Nephron (organoid): ENCODE results near the gene PRKN.

Experiments
- H3K27ac Mint-ChIP-seq, 3 experiments: 2 replicates each; pipeline ENCODE4 v1.8.0; 2020; ENCODE audit warnings: mixed read lengths in 3 of 3, mild to moderate bottlenecking in 2 of 3, moderate library complexity in 1 of 3
- H3K27me3 Mint-ChIP-seq: 2 replicates; pipeline ENCODE4 v1.8.0; 2021; ENCODE audit warnings: low read depth, mild to moderate bottlenecking, moderate library complexity, mixed read lengths
- H3K36me3 Mint-ChIP-seq: 2 replicates; pipeline ENCODE4 v1.8.0; 2020; ENCODE audit warnings: low read depth, mixed read lengths
- H3K4me1 Mint-ChIP-seq: 2 replicates; pipeline ENCODE4 v1.8.0; 2020; ENCODE audit warnings: mixed read lengths
- H3K4me3 Mint-ChIP-seq, 3 experiments: 2 replicates each; pipeline ENCODE4 v1.8.0; 2020; ENCODE audit warnings: mild to moderate bottlenecking in 3 of 3, mixed read lengths in 3 of 3, moderate library complexity in 2 of 3
- H3K9me3 Mint-ChIP-seq: 2 replicates; pipeline ENCODE4 v1.8.0; 2020; ENCODE audit warnings: mixed read lengths
- CTCF ChIP-seq, 3 experiments: fragments of 200-600 bp; sonication (generic); IDR thresholded peaks; one replicate each; pipeline ENCODE4 v1.5.0; 2021; ENCODE audit warnings: antibody characterized with exemption in 3 of 3; ENCODE audit not compliant: unreplicated experiment in 3 of 3

Gene PRKN

GRCh38 chr6:161644521-161644920, 1083.0 kb downstream of the PRKN start:
- Mint-ChIP-seq H3K4me3 (no peak overlapping the region), H3K36me3 (peaks cover 1% of the 10 kb centered on the region), H3K9me3 (peaks cover under 1% of the 10 kb centered on the region), H3K27ac (no peak overlapping the region), H3K27me3 (peaks cover 10% of the 10 kb centered on the region), H3K4me1 (peaks cover 8% of the 10 kb centered on the region)
- TF ChIP-seq CTCF (IDR thresholded peaks at IDR 0.05; ENCODE audit: unreplicated experiment in 3 of 3) = no peak

GRCh38 chr6:161641175-161641574, 1086.4 kb downstream of the PRKN start:
- H3K36me3 Mint-ChIP-seq = peaks cover 4% of the 10 kb centered on the region
- H3K4me3 Mint-ChIP-seq = no peak overlapping the region
- peak overlapping the region in 2 of 3 experiments; percentile 11 to 87 for H3K27ac Mint-ChIP-seq
- H3K4me1 Mint-ChIP-seq = peaks cover 15% of the 10 kb centered on the region
- H3K9me3 Mint-ChIP-seq = peaks cover 3% of the 10 kb centered on the region
- H3K27me3 Mint-ChIP-seq = peaks cover 10% of the 10 kb centered on the region
- TF ChIP-seq CTCF (IDR thresholded peaks at IDR 0.05; ENCODE audit: unreplicated experiment in 3 of 3) = no peak

GRCh38 chr6:161639772-161640171, 1087.8 kb downstream of the PRKN start:
- Mint-ChIP-seq H3K36me3 (peaks cover 4% of the 10 kb centered on the region), H3K9me3 (peaks cover 3% of the 10 kb centered on the region), H3K4me3 (no peak overlapping the region), H3K27ac (peak overlapping the region; percentile 39 to 87 (median 73)), H3K4me1 (peaks cover 15% of the 10 kb centered on the region), H3K27me3 (peaks cover 6% of the 10 kb centered on the region)
- TF ChIP-seq CTCF (IDR thresholded peaks at IDR 0.05; ENCODE audit: unreplicated experiment in 3 of 3) = no peak

- Mint-ChIP-seq H3K4me3 (no peak overlapping the region), H3K27me3 (peaks cover 7% of the 10 kb centered on the region), H3K9me3 (peaks cover 3% of the 10 kb centered on the region), H3K36me3 (peaks cover 4% of the 10 kb centered on the region), H3K27ac (peak overlapping the region; percentile 53 to 86 (median 72)), H3K4me1 (peaks cover 24% of the 10 kb centered on the region)
- no peak for TF ChIP-seq CTCF (IDR thresholded peaks at IDR 0.05; ENCODE audit: unreplicated experiment in 3 of 3)
These were observed 1089.9 kb downstream of the PRKN start for GRCh38 chr6:161637658-161638057.

GRCh38 chr6:161636882-161637430, 1090.6 kb downstream of the PRKN start:
- Mint-ChIP-seq H3K27me3 (peaks cover 7% of the 10 kb centered on the region), H3K36me3 (peaks cover 4% of the 10 kb centered on the region), H3K4me1 (peaks cover 30% of the 10 kb centered on the region), H3K9me3 (peaks cover 3% of the 10 kb centered on the region), H3K4me3 (no peak overlapping the region), H3K27ac (peak overlapping the region; percentile 53 to 86 (median 72))
- no peak for TF ChIP-seq CTCF (IDR thresholded peaks at IDR 0.05; ENCODE audit: unreplicated experiment in 3 of 3)

- TF ChIP-seq CTCF (IDR thresholded peaks at IDR 0.05; ENCODE audit: unreplicated experiment in 3 of 3) = no peak
- H3K9me3 Mint-ChIP-seq = peaks cover 3% of the 10 kb centered on the region
- peaks cover 40% of the 10 kb centered on the region for H3K4me1 Mint-ChIP-seq
- peaks cover 7% of the 10 kb centered on the region for H3K27me3 Mint-ChIP-seq
- peaks cover 4% of the 10 kb centered on the region for H3K36me3 Mint-ChIP-seq
- peak overlapping the region in 2 of 3 experiments; percentile 19 to 41 for H3K27ac Mint-ChIP-seq
- no peak overlapping the region for H3K4me3 Mint-ChIP-seq
These were observed 1091.6 kb downstream of the PRKN start for GRCh38 chr6:161635975-161636374.
